ENCODE data around the gene UBE2D2.
"Not testable (repeated sequence)": the region's sequence is repeated elsewhere in the genome, so short reads cannot be mapped to it uniquely, and the experiment has no call there.

UBE2D2 gene

DNA sequence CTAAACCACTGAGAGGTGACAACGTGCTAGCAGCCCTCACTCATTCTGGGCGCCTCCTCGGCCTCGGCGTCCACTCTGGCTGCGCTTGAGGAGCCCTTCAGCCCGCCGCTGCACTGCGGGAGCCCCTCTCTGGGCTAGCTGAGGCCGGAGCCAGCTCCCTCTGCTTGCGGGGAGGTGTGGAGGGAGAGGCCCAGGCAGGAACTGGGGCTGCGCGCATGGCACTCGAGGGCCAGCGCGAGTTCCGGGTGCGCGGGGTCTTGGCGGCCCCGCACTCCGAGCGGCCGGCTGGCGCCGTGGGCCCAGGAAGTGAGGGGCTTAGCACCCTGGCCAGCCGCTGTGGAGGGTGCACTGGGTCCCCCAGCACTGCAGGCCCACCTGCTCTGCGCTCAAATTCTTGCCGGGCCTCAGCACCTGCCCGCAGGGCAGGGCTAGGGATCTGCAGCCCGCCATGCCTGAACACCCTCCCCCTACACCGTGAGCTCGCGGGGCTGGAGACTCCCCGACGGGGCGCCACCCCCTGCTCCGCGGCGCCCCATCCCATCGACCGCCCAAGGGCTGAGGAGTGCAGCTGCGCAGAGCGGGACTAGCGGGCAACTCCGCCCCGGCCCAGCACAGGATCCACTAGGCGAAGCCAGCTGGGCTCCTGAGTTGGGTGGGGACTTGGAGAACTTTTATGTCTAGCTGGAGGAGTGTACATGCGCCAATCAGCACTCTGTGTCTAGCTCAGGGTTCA, 11.8 kb upstream of the UBE2D2 start:
- no peak for DNase-seq

DNA sequence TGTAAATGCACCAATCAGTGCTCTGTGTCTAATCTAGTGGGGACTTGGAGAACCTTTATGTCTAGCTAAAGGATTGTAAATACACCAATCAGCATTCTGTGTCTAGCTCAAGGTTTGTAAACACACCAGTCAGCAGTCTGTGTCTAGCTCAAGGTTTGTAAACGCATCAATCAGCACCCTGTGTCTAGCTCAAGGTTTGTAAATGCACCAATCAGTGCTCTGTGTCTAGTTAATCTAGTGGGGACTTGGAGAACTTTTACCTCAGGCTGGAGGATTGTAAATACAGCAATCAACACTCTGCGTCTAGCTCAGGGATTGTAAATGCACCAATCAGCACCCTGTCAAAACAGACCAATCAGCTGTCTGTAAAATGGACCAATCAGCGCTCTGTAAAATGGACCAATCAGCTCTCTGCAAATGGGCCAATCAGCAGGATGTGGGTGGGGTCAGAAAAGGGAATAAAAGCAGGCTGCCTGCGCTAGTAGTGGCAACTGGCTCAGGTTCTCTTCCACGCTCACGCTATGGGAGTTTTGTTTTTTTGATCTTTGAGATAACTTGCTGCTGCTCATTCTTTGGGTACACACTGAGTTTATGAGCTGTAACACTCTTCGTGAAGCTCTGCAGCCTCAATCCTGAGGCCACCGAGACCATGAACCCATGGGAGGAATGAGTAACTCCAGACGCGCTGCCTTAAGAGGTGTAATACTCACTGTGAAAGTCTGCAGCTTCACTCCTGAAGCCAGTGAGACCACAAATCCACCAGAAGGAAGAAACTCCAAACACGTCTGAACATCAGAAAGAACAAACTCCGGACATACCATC, 10.9 kb upstream of the UBE2D2 start:
- DNase-seq, result not testable (repeated sequence)

DNA sequence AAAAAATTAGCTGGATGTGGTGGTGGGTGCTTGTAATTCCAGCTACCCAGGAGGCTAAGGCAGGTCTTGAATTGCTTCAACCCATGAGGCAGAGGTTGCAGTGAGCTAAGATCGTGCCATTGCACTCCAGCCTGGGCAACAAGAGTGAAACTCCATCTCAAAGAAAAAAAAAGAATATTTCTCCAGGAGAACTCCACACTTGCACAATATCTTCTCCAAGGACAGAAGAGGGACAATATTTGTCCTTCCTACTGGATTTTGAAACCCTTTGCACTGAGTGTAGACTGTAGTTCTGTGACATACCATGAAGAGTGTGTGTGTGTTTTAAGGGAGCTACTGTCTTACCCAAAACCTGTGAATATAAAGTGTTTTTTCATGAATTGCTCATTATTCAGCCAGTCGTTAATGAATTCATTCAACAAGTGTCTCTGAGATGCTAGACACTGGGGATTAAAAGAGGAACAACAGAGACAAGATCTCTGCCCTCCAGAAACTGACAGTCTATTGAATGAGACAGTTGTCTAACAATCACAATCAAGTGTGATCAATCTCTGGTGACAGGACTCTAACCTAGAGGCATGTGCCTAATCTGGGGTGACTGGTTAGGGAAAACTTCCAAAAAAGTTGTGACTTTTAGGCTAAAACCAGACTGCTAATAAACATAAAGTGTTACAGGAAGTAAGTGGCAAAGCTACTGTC, 9.8 kb upstream of the UBE2D2 start:
- DNase-seq, result no peak

GRCh38 chr5:139552893-139553575, 8.1 kb upstream of the UBE2D2 start:
- no peak for DNase-seq

DNA sequence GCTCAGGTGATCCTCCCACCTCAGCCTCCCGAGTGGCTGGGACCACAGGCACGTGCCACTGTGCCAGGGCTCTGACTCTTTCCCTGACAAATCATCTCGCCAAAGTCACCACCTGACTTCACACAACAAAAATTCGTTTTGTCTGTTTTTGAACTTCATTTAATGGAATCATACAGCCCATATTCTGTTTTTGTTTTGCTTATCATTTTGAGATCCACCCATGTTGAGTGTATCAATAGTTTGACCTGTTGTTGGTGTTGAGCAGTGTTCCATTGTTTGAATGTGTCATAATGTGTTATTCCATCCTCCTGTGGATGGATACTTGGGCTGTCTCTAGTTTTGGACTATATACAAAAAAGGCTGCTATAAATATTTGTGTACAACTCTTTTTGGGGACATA, 6.9 kb upstream of the UBE2D2 start:
- no peak for DNase-seq

DNA sequence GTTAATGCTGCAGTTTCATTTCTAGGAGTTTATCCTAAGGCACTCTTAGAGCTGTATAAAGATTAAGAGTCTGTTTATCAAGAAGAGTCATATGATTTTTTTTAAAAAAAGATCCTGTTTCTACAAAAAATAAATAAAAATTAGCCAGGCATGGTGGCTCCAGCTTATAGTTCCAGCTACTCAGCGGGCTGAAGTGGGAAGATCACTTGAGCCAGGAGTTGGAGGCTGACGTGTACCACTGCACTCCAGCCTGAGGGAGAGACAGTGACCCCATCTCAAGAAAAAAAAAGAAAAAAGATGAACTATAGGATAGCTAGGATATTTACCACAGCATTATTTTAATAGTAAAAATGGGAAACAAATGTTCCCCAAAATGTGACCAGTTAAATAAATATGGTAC, 3.3 kb upstream of the UBE2D2 start:
- DNase-seq, result no peak

GRCh38 chr5:139561655-139562451, 714 bp downstream of the UBE2D2 start:
- peak; percentile 20 for DNase-seq

- DNase-seq, result no peak
Observed at GRCh38 chr5:139562847-139563246, 1.7 kb downstream of the UBE2D2 start.

GRCh38 chr5:139565411-139566305, 4.5 kb downstream of the UBE2D2 start:
- DNase-seq, result no peak

- no peak for DNase-seq
Observed at GRCh38 chr5:139566611-139567010, 5.5 kb downstream of the UBE2D2 start.

- DNase-seq, result no peak
Observed at GRCh38 chr5:139569270-139569955, 8.3 kb downstream of the UBE2D2 start.

DNA sequence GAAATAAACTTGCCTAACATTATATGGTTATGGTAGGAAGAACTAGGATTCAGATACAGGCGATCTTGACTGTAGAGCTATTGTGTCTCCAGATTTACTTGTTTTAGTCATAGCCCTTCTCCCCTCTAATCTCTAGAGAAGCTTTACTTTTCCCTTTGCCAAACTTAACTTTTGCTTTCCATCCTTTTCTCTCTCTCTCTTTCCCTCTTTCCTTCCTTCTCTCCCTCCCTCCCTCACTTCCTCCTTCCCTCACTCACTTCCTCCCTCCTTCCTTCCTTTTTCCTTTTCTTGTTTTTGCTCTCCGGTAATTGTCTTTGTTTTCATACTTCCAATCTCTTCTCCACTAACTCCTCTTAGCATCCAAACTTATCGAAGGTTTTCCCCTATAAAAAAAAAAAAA, 10.4 kb downstream of the UBE2D2 start:
- no peak for DNase-seq

DNA sequence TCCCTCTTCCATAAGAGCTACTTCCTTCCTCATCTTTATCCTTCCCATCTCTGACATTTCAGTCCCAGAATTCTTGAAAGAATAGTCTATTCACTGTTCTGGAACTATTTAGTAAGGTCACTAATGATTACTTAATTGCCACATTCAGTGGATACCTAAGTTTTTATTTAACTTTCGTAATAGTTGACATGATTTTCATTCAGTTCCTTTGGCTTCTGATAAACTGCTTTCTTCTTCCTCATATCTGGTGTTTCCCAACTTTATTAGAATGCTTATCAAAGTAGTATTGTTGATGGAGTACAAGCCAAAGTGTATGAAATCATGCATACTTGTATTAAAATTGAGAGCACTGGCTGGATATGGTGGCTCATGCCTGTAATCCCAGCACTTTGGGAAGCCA, 10.8 kb downstream of the UBE2D2 start:
- no peak for DNase-seq

DNA sequence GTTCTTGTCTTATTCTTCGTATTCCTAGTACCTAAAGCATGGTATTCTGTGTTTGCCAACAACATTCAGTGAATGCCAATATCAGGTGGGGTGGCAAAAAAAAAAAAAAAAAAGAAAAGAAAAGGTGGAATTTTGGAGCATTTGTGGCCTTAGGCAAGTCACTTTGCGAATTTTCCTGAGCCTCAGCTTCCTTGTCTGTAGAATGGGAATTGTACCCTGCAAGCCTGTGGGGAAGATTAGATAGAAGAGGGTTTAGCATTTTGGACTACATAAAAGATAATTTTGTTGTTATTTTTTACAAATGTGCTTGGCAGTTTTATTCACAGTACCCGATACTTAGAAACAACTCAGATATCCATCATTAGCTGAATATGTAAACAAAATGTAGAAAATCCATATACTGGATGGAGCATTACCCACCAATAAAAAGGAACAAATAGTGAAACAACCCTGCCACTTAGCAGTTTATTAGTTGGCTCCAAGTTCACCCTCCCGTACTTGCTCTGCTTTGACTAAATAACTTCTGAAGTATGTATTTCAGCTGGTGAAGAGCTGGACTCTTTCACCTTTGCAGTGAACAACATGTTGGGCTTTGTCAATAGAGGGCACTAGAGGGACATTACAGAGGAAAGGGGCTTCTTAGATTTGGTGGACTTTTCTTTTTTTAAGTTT, 13.6 kb downstream of the UBE2D2 start:
- peak; percentile 10 for DNase-seq

- DNase-seq, result no peak
Observed at GRCh38 chr5:139575313-139575646, 14.1 kb downstream of the UBE2D2 start.

DNA sequence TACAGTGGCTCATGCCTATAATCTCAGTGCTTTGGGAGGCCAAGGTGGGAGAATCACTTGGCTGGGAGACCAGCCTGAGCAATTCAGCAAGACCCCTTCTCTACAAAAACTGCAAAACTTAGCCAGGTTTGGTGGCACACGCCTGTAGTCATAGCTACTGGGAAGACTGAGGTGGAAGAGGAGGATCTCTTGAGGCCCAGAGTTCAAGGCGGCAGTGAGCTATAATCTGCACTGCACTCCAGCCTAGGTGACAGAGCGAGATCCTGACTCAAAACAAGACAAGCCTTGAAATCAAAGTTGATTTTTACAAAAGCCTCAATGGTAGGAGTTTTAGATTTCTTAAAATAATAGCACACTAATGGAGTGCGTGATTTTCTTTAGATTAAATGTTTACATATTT, 14.6 kb downstream of the UBE2D2 start:
- DNase-seq, result no peak

DNA sequence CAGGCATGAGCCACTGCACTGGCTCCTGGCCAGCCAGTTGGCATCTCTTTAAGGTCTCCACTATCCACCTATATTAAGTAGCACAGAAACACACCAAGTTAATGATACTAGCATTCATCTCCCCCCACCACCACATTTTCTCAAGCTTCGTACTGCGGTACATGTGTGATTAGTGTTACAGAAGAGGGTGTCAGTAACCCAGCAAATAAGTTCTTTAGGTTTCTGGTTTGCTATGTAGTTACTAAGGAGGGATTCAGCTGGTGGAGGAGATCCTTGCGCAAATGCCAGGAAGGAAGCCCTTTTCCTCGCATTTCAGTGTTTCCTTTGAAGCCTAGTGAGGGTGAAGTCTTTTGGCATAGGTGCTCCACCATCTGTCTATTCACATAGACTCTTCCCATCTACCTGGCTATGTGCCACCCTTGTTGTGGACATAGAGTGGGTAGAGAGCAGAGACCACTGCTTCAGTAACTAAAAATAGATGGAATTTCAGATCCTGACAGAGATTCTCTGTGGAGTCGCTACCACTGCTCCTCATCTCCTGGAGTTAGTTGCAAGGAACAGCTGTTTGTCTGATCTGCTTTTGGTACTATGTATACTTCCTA, 16.7 kb downstream of the UBE2D2 start:
- no peak for DNase-seq

DNA sequence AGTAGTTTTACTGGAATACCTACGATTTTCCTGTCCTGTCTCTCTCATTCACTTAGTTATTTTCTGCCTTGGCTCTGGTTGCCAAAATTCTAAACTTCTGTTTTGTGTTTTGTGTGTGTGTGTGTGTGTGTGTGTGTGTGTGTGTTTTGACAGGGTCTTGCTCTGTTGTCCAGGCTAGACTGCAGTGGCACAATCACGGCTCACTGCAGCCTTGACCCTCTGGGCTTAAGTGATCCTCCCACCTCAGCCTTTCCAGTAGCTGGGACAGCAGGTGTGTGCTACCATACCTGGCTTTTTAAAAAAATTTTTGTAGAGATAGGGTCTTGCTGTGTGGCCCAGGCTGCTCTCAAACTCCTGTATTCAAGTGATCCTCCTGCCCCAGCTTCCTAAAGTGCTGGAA, 17.2 kb downstream of the UBE2D2 start:
- no peak for DNase-seq

DNA sequence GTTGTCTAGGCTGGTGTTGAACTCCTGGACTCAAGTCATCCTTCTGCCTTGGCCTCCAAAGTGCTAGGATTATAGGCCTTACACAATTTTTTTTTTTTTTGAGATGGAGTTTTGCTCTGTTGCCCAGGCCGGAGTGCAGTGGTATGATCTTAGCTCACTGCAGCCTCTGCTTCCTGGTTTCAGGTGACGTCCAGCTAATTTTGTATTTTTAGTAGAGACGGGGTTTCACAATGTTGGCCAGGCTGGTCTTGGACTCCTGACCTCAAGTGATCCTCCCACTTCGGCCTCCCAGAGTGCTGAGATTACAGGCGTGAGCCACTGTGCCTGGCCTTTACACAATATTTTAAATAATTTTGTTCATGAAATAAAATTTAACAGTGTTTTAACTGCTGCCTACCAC, 21.0 kb downstream of the UBE2D2 start:
- not testable (repeated sequence) for DNase-seq

- no peak for DNase-seq
Observed at GRCh38 chr5:139584137-139584536, 23.0 kb downstream of the UBE2D2 start.
